Measurements from ENCODE around the gene APP.

APP gene

DNA sequence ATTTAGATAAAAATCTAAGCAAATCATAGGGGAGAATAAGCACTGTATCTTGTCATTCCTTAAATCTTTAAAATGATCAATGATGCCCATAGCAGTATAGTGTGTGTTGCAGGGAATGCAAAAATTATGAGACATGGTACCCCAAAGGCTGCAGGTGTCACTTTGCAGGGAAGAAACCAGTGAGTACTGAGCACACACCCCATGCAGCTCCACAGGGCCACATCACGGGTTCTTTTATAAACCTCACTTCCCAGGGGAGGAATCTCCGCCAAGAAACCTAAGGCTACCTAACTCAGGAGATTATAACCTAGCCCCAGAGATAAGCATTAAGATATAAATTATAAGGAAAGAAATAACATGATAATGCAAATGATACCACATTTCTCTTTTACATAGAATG, 115.6 kb downstream of the APP start (continued):
- TF ChIP-seq ZBTB49 (tag by site-specific recombination; IDR thresholded peaks at IDR 0.05; ENCODE audit: low read depth) (no peak), ZNF544 (tag by site-specific recombination; IDR thresholded peaks at IDR 0.05) (no peak), ZNF610 (tag by site-specific recombination; IDR thresholded peaks at IDR 0.05; ENCODE audit: borderline replicate concordance) (no peak), ZSCAN18 (tag by site-specific recombination; IDR thresholded peaks at IDR 0.05) (no peak)
- TF ChIP-seq, protein P1, sequence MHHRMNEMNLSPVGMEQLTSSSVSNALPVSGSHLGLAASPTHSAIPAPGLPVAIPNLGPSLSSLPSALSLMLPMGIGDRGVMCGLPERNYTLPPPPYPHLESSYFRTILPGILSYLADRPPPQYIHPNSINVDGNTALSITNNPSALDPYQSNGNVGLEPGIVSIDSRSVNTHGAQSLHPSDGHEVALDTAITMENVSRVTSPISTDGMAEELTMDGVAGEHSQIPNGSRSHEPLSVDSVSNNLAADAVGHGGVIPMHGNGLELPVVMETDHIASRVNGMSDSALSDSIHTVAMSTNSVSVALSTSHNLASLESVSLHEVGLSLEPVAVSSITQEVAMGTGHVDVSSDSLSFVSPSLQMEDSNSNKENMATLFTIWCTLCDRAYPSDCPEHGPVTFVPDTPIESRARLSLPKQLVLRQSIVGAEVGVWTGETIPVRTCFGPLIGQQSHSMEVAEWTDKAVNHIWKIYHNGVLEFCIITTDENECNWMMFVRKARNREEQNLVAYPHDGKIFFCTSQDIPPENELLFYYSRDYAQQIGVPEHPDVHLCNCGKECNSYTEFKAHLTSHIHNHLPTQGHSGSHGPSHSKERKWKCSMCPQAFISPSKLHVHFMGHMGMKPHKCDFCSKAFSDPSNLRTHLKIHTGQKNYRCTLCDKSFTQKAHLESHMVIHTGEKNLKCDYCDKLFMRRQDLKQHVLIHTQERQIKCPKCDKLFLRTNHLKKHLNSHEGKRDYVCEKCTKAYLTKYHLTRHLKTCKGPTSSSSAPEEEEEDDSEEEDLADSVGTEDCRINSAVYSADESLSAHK (tag by site-specific recombination; IDR thresholded peaks at IDR 0.05) = no peak

DNA sequence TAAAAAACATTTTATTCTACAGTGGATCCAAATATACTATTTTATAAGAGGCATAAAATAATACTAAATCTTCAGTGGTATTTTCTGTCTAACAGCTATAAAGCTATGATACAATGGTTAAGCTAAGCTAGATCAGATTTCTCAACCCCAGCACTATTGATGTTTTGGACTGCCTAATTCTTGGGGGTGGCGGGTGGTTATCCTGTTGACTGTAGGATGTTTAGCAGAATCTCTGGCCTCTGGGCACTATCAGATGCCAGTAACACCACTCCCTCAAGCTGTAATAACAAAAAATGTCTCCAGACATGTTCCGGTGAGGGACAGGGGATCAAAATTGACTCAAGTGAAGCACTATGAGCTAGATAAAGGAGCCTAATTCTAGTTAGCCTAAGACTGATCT, 118.5 kb downstream of the APP start:
- ChIA-PET CTCF (interaction anchor here (0.8 kb wide), 1 partner anchor 20 kb away, joined by 3 read pairs; no protein-coding TSS in a partner anchor), POLR2A (interaction anchor here (1.2 to 1.3 kb wide), 2 partner anchors 14 to 119 kb away, joined by 3 read pairs; no protein-coding TSS in a partner anchor)
- Histone ChIP-seq H3K27ac (ENCODE audit: extremely low read depth, low read depth, low read length) (no peak overlapping the region), H3K9me3 (ENCODE audit: control insufficient read depth, insufficient read depth, low read depth, low read length) (no peaks in the 10 kb centered on the region), H3K4me3 (ENCODE audit: low read depth, low read length) (no peak overlapping the region), H3K4me1 (ENCODE audit: control insufficient read depth, insufficient read depth, low read length) (peaks cover 17% of the 10 kb centered on the region), H3K36me3 (ENCODE audit: control insufficient read depth in 2 of 2, insufficient read depth in 1 of 2, low read length in 2 of 2) (peaks cover 15 to 34% of the 10 kb centered on the region in 2 experiments)
- TF ChIP-seq KLF10 (tag by site-specific recombination; IDR thresholded peaks at IDR 0.05) (no peak), ZNF837 (tag by site-specific recombination; IDR thresholded peaks at IDR 0.05) (no peak), ZNF223 (tag by site-specific recombination; IDR thresholded peaks at IDR 0.05) (no peak), ZNF311 (tag by site-specific recombination; IDR thresholded peaks at IDR 0.05; ENCODE audit: borderline replicate concordance) (no peak), ZNF184 (tag by site-specific recombination; IDR thresholded peaks at IDR 0.05) (no peak), ZNF530 (tag by site-specific recombination; IDR thresholded peaks at IDR 0.05; ENCODE audit: low read depth) (no peak), ZNF148 (tag by site-specific recombination; IDR thresholded peaks at IDR 0.05; ENCODE audit: borderline replicate concordance) (no peak), PRDM2 (tag by site-specific recombination; IDR thresholded peaks at IDR 0.05; ENCODE audit: borderline replicate concordance) (no peak), ZNF777 (tag by site-specific recombination; IDR thresholded peaks at IDR 0.05; ENCODE audit: borderline replicate concordance) (no peak), ZNF658 (tag by site-specific recombination; IDR thresholded peaks at IDR 0.05) (no peak), ZNF292 (tag by site-specific recombination; IDR thresholded peaks at IDR 0.05; ENCODE audit: borderline replicate concordance, low read depth) (no peak), GFI1B (tag by site-specific recombination; IDR thresholded peaks at IDR 0.05) (no peak)
- TF ChIP-seq, protein P2, sequence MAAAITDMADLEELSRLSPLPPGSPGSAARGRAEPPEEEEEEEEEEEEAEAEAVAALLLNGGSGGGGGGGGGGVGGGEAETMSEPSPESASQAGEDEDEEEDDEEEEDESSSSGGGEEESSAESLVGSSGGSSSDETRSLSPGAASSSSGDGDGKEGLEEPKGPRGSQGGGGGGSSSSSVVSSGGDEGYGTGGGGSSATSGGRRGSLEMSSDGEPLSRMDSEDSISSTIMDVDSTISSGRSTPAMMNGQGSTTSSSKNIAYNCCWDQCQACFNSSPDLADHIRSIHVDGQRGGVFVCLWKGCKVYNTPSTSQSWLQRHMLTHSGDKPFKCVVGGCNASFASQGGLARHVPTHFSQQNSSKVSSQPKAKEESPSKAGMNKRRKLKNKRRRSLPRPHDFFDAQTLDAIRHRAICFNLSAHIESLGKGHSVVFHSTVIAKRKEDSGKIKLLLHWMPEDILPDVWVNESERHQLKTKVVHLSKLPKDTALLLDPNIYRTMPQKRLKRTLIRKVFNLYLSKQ (tag by site-specific recombination; IDR thresholded peaks at IDR 0.05; ENCODE audit: borderline replicate concordance) = no peak

Measured in HEK293 (cell line).